Lower leg skin (tissue), 3 donors: ENCODE results near the gene POLR3E.
"Not testable (repeated sequence)": the region's sequence is repeated elsewhere in the genome, so short reads cannot be mapped to it uniquely, and the experiment has no call there.

ENCODE experiments used
- POLR2A ChIP-seq, 2 donors: fragments of 450-650 bp; IDR thresholded peaks; one replicate each; pipeline ENCODE4 v1.6.1; 2016 to 2017; ENCODE audit warnings: antibody characterized with exemption in 2 of 2, mild to moderate bottlenecking in 1 of 2, moderate library complexity in 1 of 2
- TF ChIP-seq, protein P1 (sequence below), 3 donors: fragments of 450-650 bp; IDR thresholded peaks; one replicate each; pipeline ENCODE4 v1.5.1; 2016; ENCODE audit warnings: antibody characterized with exemption in 3 of 3, mild to moderate bottlenecking in 3 of 3, moderate library complexity in 2 of 3

DNA sequence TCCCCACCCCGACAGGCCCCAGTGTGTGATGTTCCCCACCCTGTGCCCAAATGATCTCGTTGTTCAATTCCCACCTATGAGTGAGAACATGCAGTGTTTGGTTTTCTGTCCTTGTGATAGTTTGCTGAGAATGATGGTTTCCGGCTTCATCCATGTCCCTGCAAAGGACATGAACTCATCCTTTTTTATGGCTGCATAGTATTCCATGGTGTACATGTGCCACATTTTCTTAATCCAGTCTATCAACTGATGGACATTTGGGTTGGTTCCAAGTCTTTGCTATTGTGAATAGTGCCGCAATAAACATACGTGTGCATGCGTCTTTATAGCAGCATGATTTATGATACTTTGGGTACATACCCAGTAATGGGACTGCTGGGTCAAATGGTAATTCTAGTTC is 53.8 kb downstream of the POLR3E start:
- TF ChIP-seq, protein P1, sequence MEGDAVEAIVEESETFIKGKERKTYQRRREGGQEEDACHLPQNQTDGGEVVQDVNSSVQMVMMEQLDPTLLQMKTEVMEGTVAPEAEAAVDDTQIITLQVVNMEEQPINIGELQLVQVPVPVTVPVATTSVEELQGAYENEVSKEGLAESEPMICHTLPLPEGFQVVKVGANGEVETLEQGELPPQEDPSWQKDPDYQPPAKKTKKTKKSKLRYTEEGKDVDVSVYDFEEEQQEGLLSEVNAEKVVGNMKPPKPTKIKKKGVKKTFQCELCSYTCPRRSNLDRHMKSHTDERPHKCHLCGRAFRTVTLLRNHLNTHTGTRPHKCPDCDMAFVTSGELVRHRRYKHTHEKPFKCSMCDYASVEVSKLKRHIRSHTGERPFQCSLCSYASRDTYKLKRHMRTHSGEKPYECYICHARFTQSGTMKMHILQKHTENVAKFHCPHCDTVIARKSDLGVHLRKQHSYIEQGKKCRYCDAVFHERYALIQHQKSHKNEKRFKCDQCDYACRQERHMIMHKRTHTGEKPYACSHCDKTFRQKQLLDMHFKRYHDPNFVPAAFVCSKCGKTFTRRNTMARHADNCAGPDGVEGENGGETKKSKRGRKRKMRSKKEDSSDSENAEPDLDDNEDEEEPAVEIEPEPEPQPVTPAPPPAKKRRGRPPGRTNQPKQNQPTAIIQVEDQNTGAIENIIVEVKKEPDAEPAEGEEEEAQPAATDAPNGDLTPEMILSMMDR (IDR thresholded peaks at IDR 0.05): not testable (repeated sequence)
- not testable (repeated sequence) for TF ChIP-seq POLR2A (IDR thresholded peaks at IDR 0.05)
